Liver (tissue), 9 donors: ENCODE data around the gene OASL. TPM values are rescaled to one million over a fixed set of nuclear protein-coding genes. Genes with fewer than 3 reads are reported as not detected.
A peak's percentile ranks its signal among the peaks of the same experiment; 100 is the strongest.

ENCODE experiments used
- DNase-seq: peaks from one replicate; pipeline ENCODE4 v3.0.0-alpha.2; 2017; ENCODE audit warnings: low spot score
- H3K27ac ChIP-seq, 2 donors: one replicate each; pipeline ENCODE4 v1.7.0; 2013; ENCODE audit warnings: inconsistent platforms in 2 of 2, low read length in 2 of 2, control low read depth in 1 of 2, low read depth in 1 of 2, mild to moderate bottlenecking in 1 of 2
- H3K27me3 ChIP-seq, 4 donors: one replicate each; pipeline versions ENCODE4 v1.6.1 to v1.7.0; 2013; ENCODE audit warnings: low read length in 3 of 4, inconsistent platforms in 1 of 4, mild to moderate bottlenecking in 1 of 4, moderate library complexity in 1 of 4; ENCODE audit not compliant: control insufficient read depth in 4 of 4, insufficient read depth in 4 of 4
- H3K36me3 ChIP-seq, 4 donors: one replicate each; pipeline versions ENCODE4 v1.6.1 to v1.7.0; 2013; ENCODE audit warnings: low read length in 3 of 4, mild to moderate bottlenecking in 3 of 4, low read depth in 1 of 4, moderate library complexity in 1 of 4; ENCODE audit not compliant: control insufficient read depth in 4 of 4, insufficient read depth in 3 of 4
- H3K4me1 ChIP-seq, 4 donors: one replicate each; pipeline versions ENCODE4 v1.6.1 to v1.7.0; 2013; ENCODE audit warnings: low read length in 3 of 4, mild to moderate bottlenecking in 3 of 4, moderate library complexity in 1 of 4; ENCODE audit not compliant: control insufficient read depth in 4 of 4, insufficient read depth in 4 of 4
- H3K4me3 ChIP-seq, 3 donors: one replicate each; pipeline versions ENCODE4 v1.6.1 to v1.7.0; 2013; ENCODE audit warnings: low read length in 3 of 3, control low read depth in 1 of 3, low read depth in 1 of 3, mild to moderate bottlenecking in 1 of 3
- H3K9ac ChIP-seq, 2 donors: one replicate each; pipeline ENCODE4 v1.7.0; 2013; ENCODE audit warnings: low read length in 2 of 2, mild to moderate bottlenecking in 2 of 2, moderate library complexity in 2 of 2, control low read depth in 1 of 2, low read depth in 1 of 2
- H3K9me3 ChIP-seq, 4 donors: one replicate each; pipeline versions ENCODE4 v1.6.1 to v1.7.0; 2013; ENCODE audit warnings: low read length in 3 of 4; ENCODE audit not compliant: control insufficient read depth in 4 of 4
- ATF3 ChIP-seq: IDR thresholded peaks from 2 replicates; pipeline ENCODE4 v1.6.1; 2016; ENCODE audit warnings: antibody characterized with exemption
- CTCF ChIP-seq: fragments of 150-350 bp; IDR thresholded peaks from 2 replicates; pipeline ENCODE4 v1.5.1; 2017; ENCODE audit warnings: improper control_type of control experiment, low read depth, low read length; ENCODE audit not compliant: missing input control
- EGR1 ChIP-seq, 2 donors: IDR thresholded peaks; 2 replicates each; pipeline ENCODE4 v1.6.1; 2016 to 2018; ENCODE audit warnings: antibody characterized with exemption in 2 of 2, low read depth in 2 of 2
- FOXA1 ChIP-seq: IDR thresholded peaks from 2 replicates; pipeline ENCODE4 v1.6.1; 2016; ENCODE audit warnings: antibody characterized with exemption
- FOXA2 ChIP-seq: IDR thresholded peaks from 2 replicates; pipeline ENCODE4 v1.6.1; 2016; ENCODE audit warnings: antibody characterized with exemption
- GABPA ChIP-seq, 2 donors: IDR thresholded peaks in 1 of 2; conservative IDR thresholded peaks in 1 of 2; 2 replicates each; pipeline ENCODE4 v1.6.1; 2016; ENCODE audit warnings: antibody characterized with exemption in 2 of 2, mild to moderate bottlenecking in 1 of 2, moderate library complexity in 1 of 2
- HNF4A ChIP-seq, 2 donors: conservative IDR thresholded peaks; 2 replicates each; pipeline ENCODE4 v1.6.1; 2016; ENCODE audit warnings: antibody characterized with exemption in 2 of 2, mild to moderate bottlenecking in 2 of 2
- HNF4G ChIP-seq: IDR thresholded peaks from 2 replicates; pipeline ENCODE4 v1.6.1; 2016; ENCODE audit warnings: antibody characterized with exemption
- JUND ChIP-seq, 2 donors: IDR thresholded peaks; 2 replicates each; pipeline ENCODE4 v1.6.1; 2016; ENCODE audit warnings: antibody characterized with exemption in 2 of 2
- MAX ChIP-seq: IDR thresholded peaks from 2 replicates; pipeline ENCODE4 v1.6.1; 2016; ENCODE audit warnings: antibody characterized with exemption
- NR2F2 ChIP-seq: IDR thresholded peaks from 2 replicates; pipeline ENCODE4 v1.6.1; 2016; ENCODE audit warnings: antibody characterized with exemption
- RAD21 ChIP-seq, 2 donors: IDR thresholded peaks; 2 replicates each; pipeline ENCODE4 v1.6.1; 2016; ENCODE audit warnings: antibody characterized with exemption in 2 of 2, mild to moderate bottlenecking in 2 of 2
- REST ChIP-seq: IDR thresholded peaks from 2 replicates; pipeline ENCODE4 v1.6.1; 2016; ENCODE audit warnings: antibody characterized with exemption, mild to moderate bottlenecking
- RXRA ChIP-seq, 2 donors: IDR thresholded peaks; 2 replicates each; pipeline ENCODE4 v1.6.1; 2017 to 2018; ENCODE audit warnings: antibody characterized with exemption in 2 of 2, mild to moderate bottlenecking in 1 of 2
- SP1 ChIP-seq: IDR thresholded peaks from 2 replicates; pipeline ENCODE4 v1.6.1; 2018; ENCODE audit warnings: antibody characterized with exemption, mild to moderate bottlenecking
- TAF1 ChIP-seq: conservative IDR thresholded peaks from 2 replicates; pipeline ENCODE4 v1.6.1; 2016; ENCODE audit warnings: antibody characterized with exemption, mild to moderate bottlenecking
- YY1 ChIP-seq: IDR thresholded peaks from 2 replicates; pipeline ENCODE4 v1.6.1; 2016; ENCODE audit warnings: antibody characterized with exemption, mild to moderate bottlenecking
- ZBTB33 ChIP-seq: IDR thresholded peaks from 2 replicates; pipeline ENCODE4 v1.6.1; 2016; ENCODE audit warnings: antibody characterized with exemption
- WGBS: extraction: QIAGEN DNeasy Blood & Tissue Kit; methylation state at CpG from one replicate; pipeline ENCODE4 v1.1.7; 2013; 5-methylcytosine and 5-hydroxymethylcytosine counted together
- polyA plus RNA-seq, 2 donors: library from polyadenylated mRNA; stranded (reverse) in 1 of 2; unstranded in 1 of 2; fragments of 200-250 nt in 1 of 2; fragments of >200 nt in 1 of 2; fragmentation: Nextera tagmentation in 1 of 2; extraction: Ambion mirVana in 1 of 2; gene quantifications; one replicate each; pipeline versions ENCODE4 v1.2.1 to v1.2.3, GENCODE V29; 2013 to 2015
- total RNA-seq, 2 donors: library from RNA; depleted of rRNA; stranded (reverse); fragments of >200 nt; gene quantifications; one replicate each; pipeline ENCODE4 v1.2.3, GENCODE V29; 2014
- donor health status: healthy.
- donor health status: healthy.
- donor health status: healthy.
- donor health status: healthy.
- donor health status: healthy.

OASL gene
- total and polyA plus RNA-seq, 4 donors, result 0.89 to 4.5 (median 3.1) TPM

GRCh38 chr12:120977531-120978295, 61.3 kb downstream of the OASL start:
- TF ChIP-seq REST (no peak), EGR1 (IDR thresholded peaks at IDR 0.05; ENCODE audit: low read depth in 2 of 2) (no peak), CTCF (no peak), FOXA1 (no peak), FOXA2 (no peak), TAF1 (no peak), MAX (no peak), SP1 (no peak), ZBTB33 (no peak), RAD21 (IDR thresholded peaks at IDR 0.05) (no peak), GABPA (IDR thresholded peaks at IDR 0.05 in 1 of 2, conservative IDR thresholded peaks at IDR 0.05 in 1 of 2) (no peak), NR2F2 (no peak), JUND (IDR thresholded peaks at IDR 0.05) (no peak), HNF4G (no peak), YY1 (no peak), RXRA (IDR thresholded peaks at IDR 0.05) (no peak), ATF3 (no peak), HNF4A (conservative IDR thresholded peaks at IDR 0.05) (no peak)
- WGBS, result 35% methylated on average over 14 of the region's 14 CpGs
- H3K4me1 ChIP-seq, result peaks cover 7 to 54% (median 42%) of the 10 kb centered on the region in 4 donors
- H3K9me3 ChIP-seq, result no peaks in the 10 kb centered on the region
- H3K36me3 ChIP-seq, result peaks cover 0 to 3% (median 3%) of the 10 kb centered on the region in 4 donors
- H3K4me3 ChIP-seq, result peak overlapping the region; percentile 42 to 85 (median 82)
- peak overlapping the region; percentile 79 to 90 for H3K27ac ChIP-seq
- DNase-seq, result no peak
- H3K27me3 ChIP-seq, result no peaks in the 10 kb centered on the region
- peak overlapping the region; percentile 63 to 77 for H3K9ac ChIP-seq
